Kasumi-1 (cell line): ENCODE data around the gene XAB2.

Experiments
- DNase-seq, 2 experiments: peaks; one replicate each; lab custom pipeline; 2025; lab: John Stamatoyannopoulos, UW

Gene XAB2

DNA sequence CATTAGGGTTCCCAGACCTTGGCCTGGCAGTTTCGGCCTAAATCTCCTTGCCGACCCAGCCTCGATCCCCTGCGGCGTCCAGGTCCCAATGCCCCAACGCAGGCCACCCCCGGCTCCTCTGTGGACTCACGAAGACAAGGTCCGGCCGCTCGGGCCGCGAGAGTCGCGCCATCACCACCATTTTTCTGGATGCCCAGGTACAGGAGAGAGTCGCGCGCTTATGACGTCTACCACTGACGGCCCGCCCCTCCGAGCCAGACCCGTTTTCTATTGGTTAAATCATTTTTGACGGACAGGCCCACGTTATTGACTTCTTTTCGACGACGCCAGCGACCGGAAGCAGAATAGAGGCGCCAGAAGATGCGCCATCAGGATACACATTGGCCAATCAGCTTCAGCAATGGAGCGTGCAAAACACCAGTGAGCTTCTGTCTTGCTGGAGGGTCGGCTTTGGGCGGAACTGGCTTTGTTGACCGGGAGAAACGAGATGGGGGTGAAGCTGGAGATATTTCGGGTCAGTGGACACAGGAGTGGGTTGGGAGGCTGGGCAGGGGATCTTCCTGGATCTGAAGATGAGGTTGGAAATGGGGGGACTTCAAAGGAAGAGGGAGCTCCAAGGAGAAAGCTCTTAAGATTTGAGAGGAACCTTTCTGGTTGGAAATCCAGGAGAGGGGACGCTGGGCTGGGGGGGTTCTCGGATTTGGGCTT lies at the start of gene XAB2, which contains the start of gene PET100:
Gene XAB2, minus strand, starts transcription at position 199 of the 708 bp plus-strand sequence. Its CDS starts 18 bp downstream, at position 181.
Gene PET100, plus strand, starts transcription at position 447 of the 708 bp plus-strand sequence. Its CDS starts 41 bp downstream, at position 488.
- peak; percentile 99 for DNase-seq

DNA sequence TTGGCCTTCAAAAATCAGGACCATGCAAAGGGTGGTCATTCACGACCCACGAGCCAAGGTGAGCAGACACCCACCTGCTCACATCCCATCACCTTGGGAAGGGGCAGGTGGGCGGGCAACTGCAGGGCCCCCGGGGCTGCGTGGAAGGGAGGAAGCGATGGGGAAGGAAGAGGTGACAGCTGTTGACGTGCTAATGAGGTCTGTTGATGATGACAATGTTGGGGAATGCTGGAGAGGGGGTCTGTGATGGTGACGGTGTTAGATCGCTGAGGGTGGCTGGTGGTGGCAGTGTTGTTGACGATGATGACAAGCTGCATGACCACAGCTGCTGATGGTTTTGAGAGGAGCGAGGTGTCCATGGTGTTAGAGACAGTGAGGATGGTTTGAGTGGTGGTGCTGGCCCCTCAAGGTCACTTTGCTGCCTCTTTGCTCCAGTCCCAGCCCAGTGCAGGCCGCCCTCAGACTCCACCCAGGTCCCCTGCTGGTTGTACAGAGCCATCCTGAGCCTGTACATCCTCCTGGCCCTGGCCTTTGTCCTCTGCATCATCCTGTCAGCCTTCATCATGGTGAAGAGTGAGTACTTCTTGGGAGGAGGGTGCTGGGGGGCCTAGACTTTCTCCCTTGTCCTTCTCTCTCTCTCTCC lies 48.4 kb upstream of the XAB2 start:
- DNase-seq, result no peak

DNA sequence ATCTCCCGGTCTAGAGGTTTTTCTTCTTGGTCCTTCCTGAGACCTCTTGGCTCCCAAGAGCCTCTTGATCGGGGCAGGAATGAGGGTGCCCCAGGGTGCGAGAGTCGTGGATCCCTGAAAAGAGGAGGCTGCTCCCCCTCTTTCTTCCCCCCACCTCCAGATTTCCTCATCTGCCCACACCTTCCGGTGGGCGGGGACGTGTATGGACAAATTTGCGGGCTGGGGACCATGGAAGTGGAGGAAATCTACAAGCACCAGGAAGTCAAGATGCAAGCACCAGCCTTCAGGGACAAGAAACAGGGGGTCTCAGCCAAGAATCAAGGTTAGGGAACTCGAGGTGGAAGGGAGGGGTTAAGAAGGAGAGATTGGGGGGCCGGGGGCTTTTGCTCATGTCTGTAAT lies 47.5 kb upstream of the XAB2 start, which contains the start of gene MCEMP1:
Gene MCEMP1, plus strand, starts transcription at position 237 of the 400 bp plus-strand sequence. Its CDS starts 31 bp downstream, at position 268.
- peak in 1 of 2 experiments; percentile 51 for DNase-seq

DNA sequence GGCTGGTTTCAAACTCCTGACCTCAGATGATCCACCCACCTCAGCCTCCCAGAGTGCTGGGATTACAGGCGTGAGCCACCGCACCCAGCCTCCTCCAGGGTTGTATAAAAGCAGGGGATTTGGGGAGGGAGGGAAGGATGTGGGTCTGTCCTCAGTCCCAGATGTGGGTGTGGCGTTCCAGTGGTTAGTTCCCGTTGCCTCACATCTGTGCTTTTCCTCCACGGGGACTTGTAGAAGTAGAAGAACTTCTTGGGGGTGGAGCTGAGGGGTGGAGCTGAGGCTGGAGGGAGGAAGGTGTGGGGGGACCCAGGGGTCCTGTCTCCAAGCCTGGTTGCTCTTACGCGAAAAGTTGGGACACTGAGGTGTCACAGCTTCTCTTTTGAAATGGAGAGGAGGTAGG lies 47.0 kb upstream of the XAB2 start:
- DNase-seq, result peak; percentile 72 to 76

- peak; percentile 47 to 51 for DNase-seq
These were observed 45.0 kb upstream of the XAB2 start for GRCh38 chr19:7674010-7675005.

- DNase-seq, result no peak
These were observed 43.2 kb upstream of the XAB2 start for GRCh38 chr19:7672522-7672921.

DNA sequence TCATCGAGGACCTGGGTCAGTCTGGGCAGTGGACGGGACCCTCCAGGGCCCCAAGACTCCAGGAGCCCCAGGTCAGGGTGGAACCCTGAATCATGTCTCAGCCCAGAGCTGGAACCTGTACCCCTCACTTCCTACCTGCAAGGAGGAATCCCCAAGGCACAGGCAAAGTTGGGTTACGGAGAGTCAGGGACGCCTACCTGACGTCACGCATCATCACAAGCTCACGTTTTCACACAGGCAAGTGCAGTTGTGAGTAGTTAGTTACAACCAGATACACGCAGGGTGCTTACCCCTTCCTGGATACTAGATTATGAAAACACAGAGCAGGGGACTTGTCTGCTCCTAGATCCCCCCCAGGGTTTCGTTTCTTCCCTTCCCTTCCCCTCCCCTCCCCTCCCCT lies 41.4 kb upstream of the XAB2 start:
- no peak for DNase-seq

- DNase-seq, result no peak
These were observed 40.9 kb upstream of the XAB2 start for GRCh38 chr19:7670150-7670783.

GRCh38 chr19:7669641-7670040 lies 40.3 kb upstream of the XAB2 start:
- DNase-seq, result no peak

DNA sequence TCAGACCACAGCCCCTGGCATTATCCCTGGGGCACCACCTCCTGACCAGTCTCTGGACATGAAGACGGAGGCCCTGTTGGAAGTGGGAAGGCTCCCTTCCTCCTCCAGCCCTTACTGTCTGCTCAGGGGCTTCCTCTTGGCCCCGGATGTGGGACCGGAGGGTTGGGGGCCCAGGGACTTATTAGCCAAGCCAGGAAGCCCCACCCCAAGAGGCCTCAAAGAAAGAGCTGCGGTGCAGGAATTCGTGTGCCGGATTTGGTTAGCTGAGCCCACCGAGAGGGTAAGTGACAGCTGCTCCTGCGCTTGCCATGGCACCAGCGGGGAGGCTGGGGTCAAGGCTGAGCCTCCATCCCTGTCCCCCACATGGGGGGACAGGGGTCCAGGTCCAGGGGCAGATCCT lies 39.5 kb upstream of the XAB2 start, which contains the start of gene RETN:
Gene RETN, plus strand, starts transcription at position 208 of the 400 bp plus-strand sequence. CDS start 278 bp downstream, outside the sequence.
- peak; percentile 48 to 70 for DNase-seq

DNA sequence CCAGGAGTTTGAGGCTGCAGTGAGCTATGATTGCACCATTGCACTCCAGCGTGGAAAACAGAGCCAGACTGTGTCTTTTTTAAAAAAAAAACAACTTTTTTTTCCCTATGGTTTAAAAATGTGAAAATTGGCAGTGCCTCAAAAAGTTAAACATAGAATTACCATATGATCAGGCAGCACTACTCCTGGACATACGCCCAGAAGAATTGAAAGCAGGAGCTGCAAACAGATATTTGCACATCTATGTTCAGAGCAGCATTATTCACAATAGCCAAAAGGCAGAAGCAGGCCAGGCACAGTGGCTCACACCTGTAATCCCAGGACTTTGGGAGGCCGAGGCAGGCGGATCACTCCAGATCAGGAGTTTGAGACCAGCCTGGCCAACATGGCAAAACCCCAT lies 35.7 kb upstream of the XAB2 start:
- no peak for DNase-seq

DNA sequence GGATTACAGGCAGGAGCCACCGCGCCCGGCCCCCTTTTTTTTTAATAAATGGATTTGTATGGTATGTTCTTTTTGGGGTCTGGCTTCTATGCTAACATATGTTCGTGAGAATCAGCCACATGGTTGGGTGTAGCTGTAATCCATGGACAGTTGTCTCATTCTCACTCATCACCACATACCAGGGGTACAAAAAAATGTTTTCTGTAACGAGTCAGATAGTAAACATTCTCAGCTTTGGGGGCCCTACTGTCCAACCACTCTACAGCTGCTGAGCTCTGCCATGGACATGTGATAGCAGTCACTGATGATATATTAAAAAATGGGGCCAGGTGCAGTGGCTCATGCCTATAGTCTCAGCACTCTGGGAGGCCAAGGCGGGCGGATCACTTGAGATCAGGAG lies 34.4 kb upstream of the XAB2 start:
- no peak for DNase-seq

GRCh38 chr19:7662657-7663056 lies 33.3 kb upstream of the XAB2 start:
- DNase-seq, result no peak

DNA sequence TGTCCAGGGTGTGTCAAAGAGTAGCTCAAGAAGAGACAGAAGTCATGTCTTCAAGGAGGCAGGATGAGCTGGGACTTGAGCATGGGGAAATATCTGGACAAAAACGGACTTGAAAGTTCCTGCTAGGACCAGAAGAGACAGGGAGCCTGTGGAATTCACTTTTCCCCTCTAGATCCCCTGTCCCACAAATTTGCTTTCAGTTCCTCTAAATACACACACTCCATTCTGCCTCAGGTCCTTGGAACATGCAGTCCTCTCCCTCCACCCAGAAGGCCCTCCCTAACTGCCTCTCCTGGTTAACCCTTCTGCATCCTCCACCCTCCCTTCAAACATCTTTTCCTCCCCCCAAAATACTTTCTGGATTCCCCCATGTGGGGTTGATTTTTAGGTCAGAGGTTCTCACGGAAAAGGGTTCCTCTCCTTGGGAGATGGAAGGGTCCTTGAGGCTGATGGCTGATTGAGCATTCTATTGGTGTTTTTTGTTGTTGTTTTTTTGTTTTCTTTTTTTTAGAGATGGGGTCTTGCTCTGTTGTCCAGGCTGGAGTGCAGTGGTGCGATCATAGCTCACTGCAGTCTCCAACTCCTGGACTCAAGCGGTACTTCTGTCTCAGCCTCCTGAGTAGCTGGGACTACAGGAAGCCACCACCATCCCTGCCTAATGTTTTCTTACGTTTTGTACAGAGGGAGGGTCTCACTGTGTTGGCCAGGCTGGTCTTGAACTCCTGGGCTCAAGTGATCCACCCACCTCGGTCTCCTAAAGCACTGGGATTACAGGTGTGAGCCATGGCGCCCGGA lies 32.6 kb upstream of the XAB2 start:
- no peak for DNase-seq

- no peak for DNase-seq
These were observed 28.9 kb upstream of the XAB2 start for GRCh38 chr19:7658219-7658686.

GRCh38 chr19:7657131-7657751 lies 27.9 kb upstream of the XAB2 start:
- peak; percentile 68 to 75 for DNase-seq

- DNase-seq, result peak; percentile 21 to 44
These were observed 26.2 kb upstream of the XAB2 start for GRCh38 chr19:7655581-7655980.

GRCh38 chr19:7654401-7654800 lies 25.1 kb upstream of the XAB2 start:
- no peak for DNase-seq

- peak; percentile 87 to 90 for DNase-seq
These were observed 22.8 kb upstream of the XAB2 start for GRCh38 chr19:7652061-7652641.

DNA sequence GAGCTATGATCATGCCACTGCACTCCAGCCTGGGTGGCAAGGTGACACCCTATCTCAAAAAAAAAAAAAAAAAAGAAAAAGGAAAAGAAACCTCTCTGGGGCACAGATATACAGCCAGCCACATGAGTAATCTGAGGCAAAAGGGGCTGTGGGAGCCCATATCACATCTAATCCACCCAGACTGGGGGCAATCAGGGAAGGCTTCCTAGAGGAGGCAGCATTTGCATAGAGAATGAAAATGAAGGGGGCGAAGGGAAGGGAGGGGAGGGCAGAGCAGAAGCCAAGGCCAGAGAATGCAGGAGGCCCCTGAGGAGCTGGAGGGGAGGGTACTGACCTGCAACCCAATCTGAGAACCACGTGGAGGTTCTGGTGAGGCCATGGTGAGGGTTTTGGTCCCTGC lies 20.8 kb upstream of the XAB2 start:
- DNase-seq, result no peak
